DMS79 (cell line): ENCODE results near the gene GORASP1.

Source experiments
- DNase-seq: peaks from one replicate; lab custom pipeline; 2025; lab: John Stamatoyannopoulos, UW

GORASP1 gene

GRCh38 chr3:39141171-39141995, 34.0 kb upstream of the GORASP1 start:
- DNase-seq, result no peak

GRCh38 chr3:39140341-39140971, 33.0 kb upstream of the GORASP1 start:
- no peak for DNase-seq

- no peak for DNase-seq
Observed at GRCh38 chr3:39139442-39139841, 32.0 kb upstream of the GORASP1 start.

GRCh38 chr3:39138804-39139415, 31.5 kb upstream of the GORASP1 start:
- DNase-seq, result no peak

GRCh38 chr3:39137991-39138803, 30.8 kb upstream of the GORASP1 start:
- DNase-seq, result no peak

GRCh38 chr3:39137435-39137936, 30.1 kb upstream of the GORASP1 start:
- DNase-seq, result no peak

GRCh38 chr3:39136533-39137434, 29.4 kb upstream of the GORASP1 start:
- DNase-seq, result no peak

- DNase-seq, result no peak
Observed at GRCh38 chr3:39135170-39135805, 27.9 kb upstream of the GORASP1 start.

GRCh38 chr3:39134305-39134704, 26.9 kb upstream of the GORASP1 start:
- no peak for DNase-seq

GRCh38 chr3:39133822-39134221, 26.4 kb upstream of the GORASP1 start:
- DNase-seq, result no peak

- DNase-seq, result no peak
Observed at GRCh38 chr3:39133093-39133490, 25.7 kb upstream of the GORASP1 start.

GRCh38 chr3:39132096-39133092, 25.0 kb upstream of the GORASP1 start:
- DNase-seq, result no peak

GRCh38 chr3:39130693-39131265, 23.4 kb upstream of the GORASP1 start:
- no peak for DNase-seq

- no peak for DNase-seq
Observed at GRCh38 chr3:39130026-39130425, 22.6 kb upstream of the GORASP1 start.

- no peak for DNase-seq
Observed at GRCh38 chr3:39128951-39129350, 21.5 kb upstream of the GORASP1 start.

- no peak for DNase-seq
Observed at GRCh38 chr3:39127908-39128304, 20.5 kb upstream of the GORASP1 start.

GRCh38 chr3:39127269-39127907, 20.0 kb upstream of the GORASP1 start:
- DNase-seq, result no peak

- no peak for DNase-seq
Observed at GRCh38 chr3:39126532-39127071, 19.2 kb upstream of the GORASP1 start.
